ENCODE results near the gene CDH4.

Gene CDH4

DNA sequence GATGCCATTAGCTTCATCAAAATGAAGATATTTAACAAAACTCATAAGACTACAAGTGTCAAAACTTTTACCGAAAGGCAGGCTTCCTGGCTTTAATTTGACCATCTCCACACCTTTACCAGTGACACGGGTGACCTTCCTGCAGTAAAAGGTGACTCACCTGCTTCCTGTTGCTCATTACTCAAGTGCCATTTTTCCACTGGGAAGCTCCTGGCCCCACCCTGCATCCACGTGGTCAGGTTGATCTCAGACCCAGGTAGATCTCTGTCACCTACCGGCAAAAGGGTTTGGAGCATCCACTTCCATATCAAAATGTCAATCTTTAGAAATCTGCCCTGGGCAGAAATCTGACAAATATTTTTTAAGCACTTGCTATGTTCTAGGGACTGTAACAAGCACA is 31.9 kb upstream of the CDH4 start (continued):
- no peak for TF ChIP-seq FEZF1 (tag by site-specific recombination; IDR thresholded peaks at IDR 0.05)

DNA sequence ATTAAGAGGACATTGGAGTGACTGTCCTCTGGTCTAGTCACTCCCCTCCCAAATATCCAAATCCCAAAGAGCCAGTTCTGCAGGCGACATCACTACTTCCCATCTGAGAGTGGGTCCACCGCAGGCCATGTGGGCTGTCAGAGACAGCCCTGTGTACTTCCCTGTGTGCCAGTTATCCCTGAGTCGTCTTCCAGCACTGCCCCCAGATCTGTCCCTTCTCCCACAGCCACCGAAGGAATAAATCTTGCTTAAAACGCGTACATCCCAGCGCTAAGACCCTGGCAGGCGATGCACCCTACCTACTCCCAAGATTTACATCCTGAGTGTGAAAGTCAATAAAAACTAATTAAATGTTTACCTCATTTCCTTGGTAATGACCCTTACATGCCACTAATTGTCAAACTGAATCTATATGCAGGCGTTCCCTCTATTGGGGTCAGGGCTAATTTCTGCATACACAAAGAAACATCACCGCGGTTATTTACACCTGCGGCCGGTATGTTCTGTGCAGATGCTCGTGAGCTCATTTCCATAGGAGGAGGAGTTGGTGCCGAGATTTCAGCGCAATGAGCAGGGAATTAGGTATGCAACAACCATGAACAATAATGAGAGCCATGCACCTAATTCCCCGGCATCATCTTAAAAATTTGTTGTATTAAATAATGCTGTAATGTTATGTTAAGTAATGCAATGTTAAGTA is 31.3 kb upstream of the CDH4 start:
- H3K9me3 ChIP-seq (ENCODE audit: control insufficient read depth, insufficient read depth, low read depth, low read length), result no peaks in the 10 kb centered on the region
- ChIA-PET CTCF (interaction anchor here (1.0 kb wide), 1 partner anchor 8 kb away, joined by 3 read pairs; no protein-coding TSS in a partner anchor), POLR2A (no interaction called here)
- no peak overlapping the region for H3K27ac ChIP-seq (ENCODE audit: extremely low read depth, low read depth, low read length)
- TF ChIP-seq ZNF211 (tag by site-specific recombination; IDR thresholded peaks at IDR 0.05; ENCODE audit: low read depth) (no peak), ZNF311 (tag by site-specific recombination; IDR thresholded peaks at IDR 0.05; ENCODE audit: borderline replicate concordance) (no peak), ZNF561 (tag by site-specific recombination; IDR thresholded peaks at IDR 0.05; ENCODE audit: borderline replicate concordance) (no peak), BCL11A (tag by site-specific recombination; IDR thresholded peaks at IDR 0.05; ENCODE audit: low read depth) (no peak), ZFP41 (tag by site-specific recombination; IDR thresholded peaks at IDR 0.05; ENCODE audit: borderline replicate concordance) (no peak), SP3 (tag by site-specific recombination; IDR thresholded peaks at IDR 0.05) (no peak), KLF8 (tag by site-specific recombination; IDR thresholded peaks at IDR 0.05) (no peak), ZNF221 (tag by site-specific recombination; IDR thresholded peaks at IDR 0.05; ENCODE audit: borderline replicate concordance) (no peak), ZNF302 (tag by site-specific recombination; IDR thresholded peaks at IDR 0.05; ENCODE audit: low read depth) (no peak), ZBTB21 (tag by site-specific recombination; IDR thresholded peaks at IDR 0.05) (no peak), BCL11B (tag by site-specific recombination; IDR thresholded peaks at IDR 0.05; ENCODE audit: low read depth) (no peak), ZNF768 (tag by site-specific recombination; IDR thresholded peaks at IDR 0.05) (no peak), ZNF175 (tag by site-specific recombination; IDR thresholded peaks at IDR 0.05) (no peak)
- TF ChIP-seq, protein P1, sequence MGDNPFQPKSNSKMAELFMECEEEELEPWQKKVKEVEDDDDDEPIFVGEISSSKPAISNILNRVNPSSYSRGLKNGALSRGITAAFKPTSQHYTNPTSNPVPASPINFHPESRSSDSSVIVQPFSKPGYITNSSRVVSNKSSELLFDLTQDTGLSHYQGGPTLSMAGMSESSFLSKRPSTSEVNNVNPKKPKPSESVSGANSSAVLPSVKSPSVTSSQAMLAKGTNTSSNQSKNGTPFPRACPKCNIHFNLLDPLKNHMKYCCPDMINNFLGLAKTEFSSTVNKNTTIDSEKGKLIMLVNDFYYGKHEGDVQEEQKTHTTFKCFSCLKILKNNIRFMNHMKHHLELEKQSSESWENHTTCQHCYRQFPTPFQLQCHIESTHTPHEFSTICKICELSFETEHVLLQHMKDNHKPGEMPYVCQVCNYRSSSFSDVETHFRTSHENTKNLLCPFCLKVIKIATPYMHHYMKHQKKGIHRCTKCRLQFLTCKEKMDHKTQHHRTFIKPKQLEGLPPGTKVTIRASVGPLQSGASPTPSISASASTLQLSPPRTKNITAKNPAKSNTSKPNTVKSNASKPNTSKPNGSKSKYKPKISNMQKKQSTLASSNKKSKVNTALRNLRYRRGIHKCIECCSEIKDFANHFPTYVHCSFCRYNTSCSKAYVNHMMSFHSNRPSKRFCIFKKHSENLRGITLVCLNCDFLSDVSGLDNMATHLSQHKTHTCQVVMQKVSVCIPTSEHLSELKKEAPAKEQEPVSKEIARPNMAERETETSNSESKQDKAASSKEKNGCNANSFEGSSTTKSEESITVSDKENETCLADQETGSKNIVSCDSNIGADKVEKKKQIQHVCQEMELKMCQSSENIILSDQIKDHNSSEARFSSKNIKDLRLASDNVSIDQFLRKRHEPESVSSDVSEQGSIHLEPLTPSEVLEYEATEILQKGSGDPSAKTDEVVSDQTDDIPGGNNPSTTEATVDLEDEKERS (tag by site-specific recombination; IDR thresholded peaks at IDR 0.05), result no peak
- TF ChIP-seq, protein P2, sequence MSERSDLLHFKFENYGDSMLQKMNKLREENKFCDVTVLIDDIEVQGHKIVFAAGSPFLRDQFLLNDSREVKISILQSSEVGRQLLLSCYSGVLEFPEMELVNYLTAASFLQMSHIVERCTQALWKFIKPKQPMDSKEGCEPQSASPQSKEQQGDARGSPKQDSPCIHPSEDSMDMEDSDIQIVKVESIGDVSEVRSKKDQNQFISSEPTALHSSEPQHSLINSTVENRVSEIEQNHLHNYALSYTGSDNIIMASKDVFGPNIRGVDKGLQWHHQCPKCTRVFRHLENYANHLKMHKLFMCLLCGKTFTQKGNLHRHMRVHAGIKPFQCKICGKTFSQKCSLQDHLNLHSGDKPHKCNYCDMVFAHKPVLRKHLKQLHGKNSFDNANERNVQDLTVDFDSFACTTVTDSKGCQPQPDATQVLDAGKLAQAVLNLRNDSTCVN (tag by site-specific recombination; optimal IDR thresholded peaks at IDR 0.05), result no peak
- TF ChIP-seq, protein P3, sequence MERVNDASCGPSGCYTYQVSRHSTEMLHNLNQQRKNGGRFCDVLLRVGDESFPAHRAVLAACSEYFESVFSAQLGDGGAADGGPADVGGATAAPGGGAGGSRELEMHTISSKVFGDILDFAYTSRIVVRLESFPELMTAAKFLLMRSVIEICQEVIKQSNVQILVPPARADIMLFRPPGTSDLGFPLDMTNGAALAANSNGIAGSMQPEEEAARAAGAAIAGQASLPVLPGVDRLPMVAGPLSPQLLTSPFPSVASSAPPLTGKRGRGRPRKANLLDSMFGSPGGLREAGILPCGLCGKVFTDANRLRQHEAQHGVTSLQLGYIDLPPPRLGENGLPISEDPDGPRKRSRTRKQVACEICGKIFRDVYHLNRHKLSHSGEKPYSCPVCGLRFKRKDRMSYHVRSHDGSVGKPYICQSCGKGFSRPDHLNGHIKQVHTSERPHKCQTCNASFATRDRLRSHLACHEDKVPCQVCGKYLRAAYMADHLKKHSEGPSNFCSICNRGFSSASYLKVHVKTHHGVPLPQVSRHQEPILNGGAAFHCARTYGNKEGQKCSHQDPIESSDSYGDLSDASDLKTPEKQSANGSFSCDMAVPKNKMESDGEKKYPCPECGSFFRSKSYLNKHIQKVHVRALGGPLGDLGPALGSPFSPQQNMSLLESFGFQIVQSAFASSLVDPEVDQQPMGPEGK (tag by site-specific recombination; IDR thresholded peaks at IDR 0.05), result no peak
- TF ChIP-seq, protein P4, sequence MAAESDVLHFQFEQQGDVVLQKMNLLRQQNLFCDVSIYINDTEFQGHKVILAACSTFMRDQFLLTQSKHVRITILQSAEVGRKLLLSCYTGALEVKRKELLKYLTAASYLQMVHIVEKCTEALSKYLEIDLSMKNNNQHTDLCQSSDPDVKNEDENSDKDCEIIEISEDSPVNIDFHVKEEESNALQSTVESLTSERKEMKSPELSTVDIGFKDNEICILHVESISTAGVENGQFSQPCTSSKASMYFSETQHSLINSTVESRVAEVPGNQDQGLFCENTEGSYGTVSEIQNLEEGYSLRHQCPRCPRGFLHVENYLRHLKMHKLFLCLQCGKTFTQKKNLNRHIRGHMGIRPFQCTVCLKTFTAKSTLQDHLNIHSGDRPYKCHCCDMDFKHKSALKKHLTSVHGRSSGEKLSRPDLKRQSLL (tag by site-specific recombination; IDR thresholded peaks at IDR 0.05), result no peak
- TF ChIP-seq, protein P5, sequence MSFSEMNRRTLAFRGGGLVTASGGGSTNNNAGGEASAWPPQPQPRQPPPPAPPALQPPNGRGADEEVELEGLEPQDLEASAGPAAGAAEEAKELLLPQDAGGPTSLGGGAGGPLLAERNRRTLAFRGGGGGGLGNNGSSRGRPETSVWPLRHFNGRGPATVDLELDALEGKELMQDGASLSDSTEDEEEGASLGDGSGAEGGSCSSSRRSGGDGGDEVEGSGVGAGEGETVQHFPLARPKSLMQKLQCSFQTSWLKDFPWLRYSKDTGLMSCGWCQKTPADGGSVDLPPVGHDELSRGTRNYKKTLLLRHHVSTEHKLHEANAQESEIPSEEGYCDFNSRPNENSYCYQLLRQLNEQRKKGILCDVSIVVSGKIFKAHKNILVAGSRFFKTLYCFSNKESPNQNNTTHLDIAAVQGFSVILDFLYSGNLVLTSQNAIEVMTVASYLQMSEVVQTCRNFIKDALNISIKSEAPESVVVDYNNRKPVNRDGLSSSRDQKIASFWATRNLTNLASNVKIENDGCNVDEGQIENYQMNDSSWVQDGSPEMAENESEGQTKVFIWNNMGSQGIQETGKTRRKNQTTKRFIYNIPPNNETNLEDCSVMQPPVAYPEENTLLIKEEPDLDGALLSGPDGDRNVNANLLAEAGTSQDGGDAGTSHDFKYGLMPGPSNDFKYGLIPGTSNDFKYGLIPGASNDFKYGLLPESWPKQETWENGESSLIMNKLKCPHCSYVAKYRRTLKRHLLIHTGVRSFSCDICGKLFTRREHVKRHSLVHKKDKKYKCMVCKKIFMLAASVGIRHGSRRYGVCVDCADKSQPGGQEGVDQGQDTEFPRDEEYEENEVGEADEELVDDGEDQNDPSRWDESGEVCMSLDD (tag by site-specific recombination; IDR thresholded peaks at IDR 0.05), result no peak
- no peaks in the 10 kb centered on the region for H3K4me1 ChIP-seq (ENCODE audit: control insufficient read depth, insufficient read depth, low read length)
- H3K4me3 ChIP-seq (ENCODE audit: low read depth, low read length), result no peak overlapping the region
- H3K36me3 ChIP-seq (ENCODE audit: control insufficient read depth in 2 of 2, insufficient read depth in 1 of 2, low read length in 2 of 2), result no peaks in the 10 kb centered on the region
